Adrenal gland (tissue), 5 donors: Measurements from ENCODE around the gene AGBL4.

ENCODE experiments used
- CTCF ChIP-seq, 6 experiments: fragments of 450-650 bp in 4 of 6; fragments of 200-600 bp in 2 of 6; sonication (generic) in 1 of 6; IDR thresholded peaks; 1 replicate in 5 of 6; 2 replicates in 1 of 6; pipeline versions ENCODE4 v1.5.1 to v1.8.0; 2016 to 2021; ENCODE audit warnings: antibody characterized with exemption in 6 of 6, mild to moderate bottlenecking in 2 of 6, moderate library complexity in 1 of 6
- POLR2A ChIP-seq, 2 donors: fragments of 450-650 bp; IDR thresholded peaks; one replicate each; pipeline ENCODE4 v1.6.1; 2017; ENCODE audit warnings: antibody characterized with exemption in 2 of 2, mild to moderate bottlenecking in 2 of 2, moderate library complexity in 1 of 2
- donor health status: DM: no; HTN: no; CAD: no.

GRCh38 chr1:49200738-49201137 is 823.0 kb downstream of the AGBL4 start:
- TF ChIP-seq CTCF (IDR thresholded peaks at IDR 0.05): no peak
- TF ChIP-seq POLR2A (IDR thresholded peaks at IDR 0.05): no peak
